CD4-positive, alpha-beta memory T cell (primary cell): ENCODE results near the gene RAB13. TPM values are rescaled to one million over a fixed set of nuclear protein-coding genes. Genes with fewer than 3 reads are reported as not detected.
A peak's percentile ranks its signal among the peaks of the same experiment; 100 is the strongest.

Experiments
- CTCF ChIA-PET: fragments of 350-600 bp; sonication (Branson Sonifier 250); formaldehyde crosslinking; loops from one replicate; lab custom pipeline; 2021; ENCODE audit warnings: inconsistent platforms; ENCODE audit not compliant: partially characterized antibody; lab: Charles Lee
- POLR2A ChIA-PET: fragments of 350-600 bp; sonication (Branson Sonifier 250); formaldehyde crosslinking; loops from one replicate; lab custom pipeline; 2021; ENCODE audit not compliant: partially characterized antibody; lab: Charles Lee
- DNase-seq, 5 donors: peaks; one replicate each; pipeline versions ENCODE4 v3.0.0 to v3.0.0-alpha.2; 2020 to 2022; ENCODE audit warnings: mixed read lengths in 1 of 5
- H3K27ac ChIP-seq: one replicate; pipeline ENCODE4 v1.7.0; 2013; ENCODE audit warnings: low read depth, low read length
- H3K27me3 ChIP-seq: 2 replicates; pipeline ENCODE4 v1.7.0; 2013; ENCODE audit warnings: mild to moderate bottlenecking, low read length, moderate library complexity; ENCODE audit not compliant: insufficient read depth
- H3K36me3 ChIP-seq: 2 replicates; pipeline ENCODE4 v1.7.0; 2013; ENCODE audit warnings: mild to moderate bottlenecking, low read length, moderate library complexity; ENCODE audit not compliant: insufficient read depth
- H3K4me1 ChIP-seq: 2 replicates; pipeline ENCODE4 v1.7.0; 2013; ENCODE audit warnings: mild to moderate bottlenecking, low read length, moderate library complexity; ENCODE audit not compliant: insufficient read depth
- H3K4me3 ChIP-seq, 2 donors: one replicate each; pipeline ENCODE4 v1.7.0; 2013; ENCODE audit warnings: low read length in 2 of 2, mild to moderate bottlenecking in 1 of 2
- H3K9me3 ChIP-seq, 2 donors: one replicate each; pipeline ENCODE4 v1.7.0; 2013; ENCODE audit warnings: low read length in 2 of 2, control low read depth in 1 of 2; ENCODE audit not compliant: control insufficient read depth in 1 of 2
- H3K27ac Mint-ChIP-seq, 7 donors: one replicate each; pipeline ENCODE4 v1.8.0; 2020 to 2021; ENCODE audit warnings: mixed read lengths in 7 of 7, mild to moderate bottlenecking in 6 of 7, inconsistent platforms in 3 of 7, moderate library complexity in 3 of 7
- H3K27me3 Mint-ChIP-seq, 2 donors: one replicate each; pipeline ENCODE4 v1.8.0; 2020 to 2021; ENCODE audit warnings: mixed read lengths in 2 of 2
- H3K36me3 Mint-ChIP-seq, 2 donors: one replicate each; pipeline ENCODE4 v1.8.0; 2020 to 2021; ENCODE audit warnings: mixed read lengths in 2 of 2, inconsistent platforms in 1 of 2, mild to moderate bottlenecking in 1 of 2
- H3K4me1 Mint-ChIP-seq, 4 donors: one replicate each; pipeline ENCODE4 v1.8.0; 2020 to 2021; ENCODE audit warnings: mixed read lengths in 4 of 4, mild to moderate bottlenecking in 1 of 4
- H3K4me3 Mint-ChIP-seq, 8 donors: one replicate each; pipeline ENCODE4 v1.8.0; 2020 to 2021; ENCODE audit warnings: mixed read lengths in 8 of 8, mild to moderate bottlenecking in 7 of 8, moderate library complexity in 6 of 8, inconsistent platforms in 3 of 8
- H3K9me3 Mint-ChIP-seq, 8 donors: one replicate each; pipeline ENCODE4 v1.8.0; 2020 to 2021; ENCODE audit warnings: mixed read lengths in 8 of 8, mild to moderate bottlenecking in 5 of 8, inconsistent platforms in 3 of 8, moderate library complexity in 1 of 8
- intact Hi-C: fragments of 100-400 bp; cut with micrococcal nuclease; formaldehyde crosslinking; loops from one replicate; pipeline ENCODE4 v1.15.1; 2023
- polyA plus RNA-seq, 2 donors: library from polyadenylated mRNA; unstranded; fragments of 300-500 nt; fragmentation: Illumina TruSeq; gene quantifications; one replicate each; pipeline ENCODE4 v1.2.3, GENCODE V29; 2021
- total RNA-seq, 2 experiments: library from RNA; stranded (reverse); gene quantifications; one replicate each; pipeline ENCODE4 v1.2.3, GENCODE V29; 2021

Gene RAB13
- total and polyA plus RNA-seq, 4 experiments from 2014 or later: 0.47 TPM; not detected in 3

- peaks cover 16 to 41% (median 23%) of the 10 kb centered on the region in 4 donors for H3K4me1 Mint-ChIP-seq
- Histone ChIP-seq H3K4me3 (no peak overlapping the region), H3K4me1 (peaks cover 19% of the 10 kb centered on the region), H3K27me3 (no peaks in the 10 kb centered on the region), H3K27ac (no peak overlapping the region), H3K9me3 (no peaks in the 10 kb centered on the region), H3K36me3 (peaks cover 84% of the 10 kb centered on the region)
- H3K36me3 Mint-ChIP-seq: peaks cover 57 to 80% of the 10 kb centered on the region in 2 donors
- ChIA-PET POLR2A (interaction anchor here (1.3 to 13.0 kb wide), 5 partner anchors 14 to 52 kb away, joined by 3 to 298 read pairs (median 5); partner anchors contain the start of genes CREB3L4, CRTC2, GATAD2B and RPS27), CTCF (no interaction called here)
- H3K9me3 Mint-ChIP-seq: no peaks in the 10 kb centered on the region
- intact Hi-C loops: no loop called here
- peak overlapping the region in 1 of 8 donors; percentile 55 for H3K4me3 Mint-ChIP-seq
- H3K27ac Mint-ChIP-seq: peak overlapping the region in 2 of 7 donors; percentile 18 to 56
- H3K27me3 Mint-ChIP-seq: no peaks in the 10 kb centered on the region
- DNase-seq: no peak
Measured at GRCh38 chr1:153938996-153939395, 47.1 kb downstream of the RAB13 start.

DNA sequence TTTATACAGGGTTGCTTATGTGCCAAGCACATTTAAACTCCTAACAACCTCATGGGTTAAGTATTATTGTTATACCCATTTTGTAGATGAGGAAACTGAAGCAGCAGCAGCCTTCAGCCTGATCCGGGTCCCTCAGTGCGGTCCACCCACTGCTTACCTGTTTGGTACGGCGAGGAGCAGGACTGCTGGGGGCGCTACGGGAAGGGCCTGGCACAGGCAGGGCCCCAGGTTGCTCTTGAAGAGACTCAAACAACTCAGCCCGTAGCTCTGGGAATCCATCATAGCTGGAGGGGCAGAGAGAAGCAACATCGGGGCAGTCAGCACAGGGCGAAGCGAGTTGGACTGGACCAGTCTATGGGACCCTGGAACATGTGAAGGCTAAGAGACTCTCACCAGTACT is 48.8 kb downstream of the RAB13 start:
- no peak overlapping the region for H3K27ac ChIP-seq
- intact Hi-C loops: no loop called here
- H3K27me3 ChIP-seq: no peaks in the 10 kb centered on the region
- no peak overlapping the region for H3K4me3 Mint-ChIP-seq
- H3K36me3 ChIP-seq: peaks cover 91% of the 10 kb centered on the region
- H3K9me3 Mint-ChIP-seq: no peaks in the 10 kb centered on the region
- peaks cover 4 to 24% (median 10%) of the 10 kb centered on the region in 4 donors for H3K4me1 Mint-ChIP-seq
- peaks cover 2% of the 10 kb centered on the region for H3K4me1 ChIP-seq
- H3K4me3 ChIP-seq: no peak overlapping the region
- H3K27ac Mint-ChIP-seq: peak overlapping the region in 2 of 7 donors; percentile 24 to 57
- CTCF ChIA-PET: interaction anchor here (1.7 kb wide), 1 partner anchor 9 kb away, joined by 5 read pairs; the partner anchor contains the start of gene DENND4B
- DNase-seq: no peak
- no peaks in the 10 kb centered on the region for H3K27me3 Mint-ChIP-seq
- H3K9me3 ChIP-seq: no peaks in the 10 kb centered on the region
- H3K36me3 Mint-ChIP-seq: peaks cover 49 to 78% of the 10 kb centered on the region in 2 donors
- POLR2A ChIA-PET: interaction anchor here (13.0 kb wide), 1 partner anchor 12 kb away, joined by 298 read pairs; the partner anchor contains the start of gene GATAD2B

- Histone ChIP-seq H3K4me1 (no peaks in the 10 kb centered on the region), H3K36me3 (peaks cover 86% of the 10 kb centered on the region), H3K9me3 (no peaks in the 10 kb centered on the region), H3K27me3 (no peaks in the 10 kb centered on the region), H3K4me3 (no peak overlapping the region), H3K27ac (no peak overlapping the region)
- ChIA-PET POLR2A (interaction anchor here (1.7 to 13.0 kb wide), 2 partner anchors 11 to 13 kb away, joined by 7 to 298 read pairs; partner anchors contain the start of gene GATAD2B), CTCF (interaction anchor here (1.7 kb wide), 1 partner anchor 10 kb away, joined by 5 read pairs; the partner anchor contains the start of gene DENND4B)
- H3K36me3 Mint-ChIP-seq: peaks cover 46 to 74% of the 10 kb centered on the region in 2 donors
- H3K27me3 Mint-ChIP-seq: no peaks in the 10 kb centered on the region
- no peak overlapping the region for H3K4me3 Mint-ChIP-seq
- H3K27ac Mint-ChIP-seq: peak overlapping the region in 5 of 7 donors; percentile 34 to 51 (median 46)
- no peaks in the 10 kb centered on the region for H3K9me3 Mint-ChIP-seq
- DNase-seq: no peak
- H3K4me1 Mint-ChIP-seq: peaks cover 3 to 16% (median 7%) of the 10 kb centered on the region in 4 donors
- intact Hi-C loops: no loop called here
Measured at GRCh38 chr1:153936011-153936802, 49.9 kb downstream of the RAB13 start.

GRCh38 chr1:153934746-153935145 is 51.4 kb downstream of the RAB13 start:
- no peaks in the 10 kb centered on the region for H3K27me3 ChIP-seq
- Mint-ChIP-seq H3K27me3 (no peaks in the 10 kb centered on the region), H3K4me1 (peaks cover 0 to 8% (median 0%) of the 10 kb centered on the region in 4 donors), H3K9me3 (no peaks in the 10 kb centered on the region), H3K27ac (peak overlapping the region in 2 of 7 donors; percentile 68 to 75), H3K4me3 (no peak overlapping the region), H3K36me3 (peaks cover 39 to 73% of the 10 kb centered on the region in 2 donors)
- no peak overlapping the region for H3K27ac ChIP-seq
- POLR2A ChIA-PET: interaction anchor here (0.6 to 1.8 kb wide), 4 partner anchors 11 to 20 kb away, joined by 5 to 7 read pairs (median 6); partner anchors contain the start of genes DENND4B and GATAD2B
- intact Hi-C loops: no loop called here
- no peaks in the 10 kb centered on the region for H3K9me3 ChIP-seq
- no peaks in the 10 kb centered on the region for H3K4me1 ChIP-seq
- no peak overlapping the region for H3K4me3 ChIP-seq
- peaks cover 71% of the 10 kb centered on the region for H3K36me3 ChIP-seq
- DNase-seq: no peak
- CTCF ChIA-PET: interaction anchor here (0.9 to 1.4 kb wide), 2 partner anchors 12 kb away, joined by 3 to 6 read pairs; partner anchors contain the start of genes DENND4B and GATAD2B

- no peaks in the 10 kb centered on the region for H3K9me3 Mint-ChIP-seq
- peaks cover 63% of the 10 kb centered on the region for H3K36me3 ChIP-seq
- CTCF ChIA-PET: interaction anchor here (0.9 to 1.4 kb wide), 2 partner anchors 11 to 13 kb away, joined by 3 to 6 read pairs; partner anchors contain the start of genes DENND4B and GATAD2B
- H3K27ac ChIP-seq: no peak overlapping the region
- no peak for DNase-seq
- no peaks in the 10 kb centered on the region for H3K27me3 Mint-ChIP-seq
- H3K36me3 Mint-ChIP-seq: peaks cover 33 to 70% of the 10 kb centered on the region in 2 donors
- no peak overlapping the region for H3K27ac Mint-ChIP-seq
- POLR2A ChIA-PET: interaction anchor here (0.6 to 1.8 kb wide), 3 partner anchors 11 to 19 kb away, joined by 5 to 6 read pairs (median 6); partner anchors contain the start of genes DENND4B and GATAD2B
- intact Hi-C loops: no loop called here
- H3K4me3 Mint-ChIP-seq: no peak overlapping the region
- H3K9me3 ChIP-seq: no peaks in the 10 kb centered on the region
- no peaks in the 10 kb centered on the region for H3K27me3 ChIP-seq
- no peaks in the 10 kb centered on the region for H3K4me1 ChIP-seq
- H3K4me1 Mint-ChIP-seq: peaks cover 0 to 1% (median under 1%) of the 10 kb centered on the region in 4 donors
- no peak overlapping the region for H3K4me3 ChIP-seq
Measured at GRCh38 chr1:153933955-153934354, 52.2 kb downstream of the RAB13 start.

- H3K9me3 Mint-ChIP-seq: no peaks in the 10 kb centered on the region
- CTCF ChIA-PET: no interaction called here
- H3K4me1 Mint-ChIP-seq: peaks cover 0 to 6% (median 0%) of the 10 kb centered on the region in 4 donors
- no peaks in the 10 kb centered on the region for H3K4me1 ChIP-seq
- H3K27ac Mint-ChIP-seq: peak overlapping the region in 1 of 7 donors; percentile 30
- no peak overlapping the region for H3K4me3 Mint-ChIP-seq
- no peak overlapping the region for H3K4me3 ChIP-seq
- POLR2A ChIA-PET: interaction anchor here (1.8 to 16.4 kb wide), 2 partner anchors 10 kb away, joined by 6 to 298 read pairs; partner anchors contain the start of genes DENND4B and GATAD2B
- intact Hi-C loops: no loop called here
- H3K36me3 ChIP-seq: peaks cover 60% of the 10 kb centered on the region
- H3K27me3 Mint-ChIP-seq: no peaks in the 10 kb centered on the region
- DNase-seq: no peak
- no peak overlapping the region for H3K27ac ChIP-seq
- peaks cover 33 to 68% of the 10 kb centered on the region in 2 donors for H3K36me3 Mint-ChIP-seq
- no peaks in the 10 kb centered on the region for H3K9me3 ChIP-seq
- no peaks in the 10 kb centered on the region for H3K27me3 ChIP-seq
Measured at GRCh38 chr1:153933430-153933829, 52.7 kb downstream of the RAB13 start.
